Testis (tissue), 2 donors: ENCODE results near the gene RASL11A.

Experiments
- CTCF ChIP-seq, 3 experiments: fragments of 450-650 bp in 2 of 3; fragments of 200-600 bp in 1 of 3; sonication (generic) in 1 of 3; IDR thresholded peaks; one replicate each; pipeline ENCODE4 v1.5.1; 2016 to 2019; ENCODE audit warnings: antibody characterized with exemption in 3 of 3, mild to moderate bottlenecking in 2 of 3, moderate library complexity in 1 of 3
- POLR2A ChIP-seq: fragments of 450-650 bp; IDR thresholded peaks from one replicate; pipeline ENCODE4 v1.6.1; 2017; ENCODE audit warnings: antibody characterized with exemption, mild to moderate bottlenecking, moderate library complexity

- TF ChIP-seq CTCF (IDR thresholded peaks at IDR 0.05) (no peak), POLR2A (no peak)
Measured at GRCh38 chr13:27245610-27246009, 25.0 kb upstream of the RASL11A start.
